ENCODE data around the gene ACP5.

- TF ChIP-seq, protein P1, sequence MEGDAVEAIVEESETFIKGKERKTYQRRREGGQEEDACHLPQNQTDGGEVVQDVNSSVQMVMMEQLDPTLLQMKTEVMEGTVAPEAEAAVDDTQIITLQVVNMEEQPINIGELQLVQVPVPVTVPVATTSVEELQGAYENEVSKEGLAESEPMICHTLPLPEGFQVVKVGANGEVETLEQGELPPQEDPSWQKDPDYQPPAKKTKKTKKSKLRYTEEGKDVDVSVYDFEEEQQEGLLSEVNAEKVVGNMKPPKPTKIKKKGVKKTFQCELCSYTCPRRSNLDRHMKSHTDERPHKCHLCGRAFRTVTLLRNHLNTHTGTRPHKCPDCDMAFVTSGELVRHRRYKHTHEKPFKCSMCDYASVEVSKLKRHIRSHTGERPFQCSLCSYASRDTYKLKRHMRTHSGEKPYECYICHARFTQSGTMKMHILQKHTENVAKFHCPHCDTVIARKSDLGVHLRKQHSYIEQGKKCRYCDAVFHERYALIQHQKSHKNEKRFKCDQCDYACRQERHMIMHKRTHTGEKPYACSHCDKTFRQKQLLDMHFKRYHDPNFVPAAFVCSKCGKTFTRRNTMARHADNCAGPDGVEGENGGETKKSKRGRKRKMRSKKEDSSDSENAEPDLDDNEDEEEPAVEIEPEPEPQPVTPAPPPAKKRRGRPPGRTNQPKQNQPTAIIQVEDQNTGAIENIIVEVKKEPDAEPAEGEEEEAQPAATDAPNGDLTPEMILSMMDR (IDR thresholded peaks at IDR 0.05) = peak; percentile 85 to 97 (median 92)
- no peak for TF ChIP-seq POLR2A (IDR thresholded peaks at IDR 0.05)
These were observed 10.0 kb upstream of the ACP5 start for GRCh38 chr19:11587302-11587974.

Data from uterus (tissue), 2 donors.